ENCODE results near the gene HRNR. TPM values are rescaled to one million over a fixed set of nuclear protein-coding genes. Genes with fewer than 3 reads are reported as not detected.

The HRNR gene
- total RNA-seq, 1 experiment from 2014 or later = not detected

- DNase-seq (ENCODE audit: low read depth) = peak; percentile 86
Measured at GRCh38 chr1:152188673-152189591, 35.1 kb downstream of the HRNR start.

- peak; percentile 40 for DNase-seq (ENCODE audit: low read depth)
Measured at GRCh38 chr1:152186556-152187285, 37.3 kb downstream of the HRNR start.

GRCh38 chr1:152185544-152186391, 38.2 kb downstream of the HRNR start:
- DNase-seq (ENCODE audit: low read depth) = peak; percentile 71

- peak; percentile 90 for DNase-seq (ENCODE audit: low read depth)
Measured at GRCh38 chr1:152182944-152183361, 41.0 kb downstream of the HRNR start.

GRCh38 chr1:152182431-152182830, 41.6 kb downstream of the HRNR start:
- peak; percentile 37 for DNase-seq (ENCODE audit: low read depth)

GRCh38 chr1:152179566-152179965, 44.4 kb downstream of the HRNR start:
- DNase-seq (ENCODE audit: low read depth) = no peak

GRCh38 chr1:152170287-152170905, 53.6 kb downstream of the HRNR start:
- no peak for DNase-seq (ENCODE audit: low read depth)

GRCh38 chr1:152169366-152170025, 54.5 kb downstream of the HRNR start:
- no peak for DNase-seq (ENCODE audit: low read depth)

- DNase-seq (ENCODE audit: low read depth) = no peak
Measured at GRCh38 chr1:152168535-152168868, 55.5 kb downstream of the HRNR start.

- DNase-seq (ENCODE audit: low read depth) = peak; percentile 93
Measured at GRCh38 chr1:152167835-152168534, 56.0 kb downstream of the HRNR start.

- DNase-seq (ENCODE audit: low read depth) = no peak
Measured at GRCh38 chr1:152166966-152167365, 57.0 kb downstream of the HRNR start.

GRCh38 chr1:152165286-152166077, 58.5 kb downstream of the HRNR start:
- DNase-seq (ENCODE audit: low read depth) = no peak

- no peak for DNase-seq (ENCODE audit: low read depth)
Measured at GRCh38 chr1:152164517-152165136, 59.4 kb downstream of the HRNR start.

- DNase-seq (ENCODE audit: low read depth) = peak; percentile 74
Measured at GRCh38 chr1:152162792-152163463, 61.1 kb downstream of the HRNR start.

Data from Daoy (cell line).